Measurements from ENCODE around the gene KCNK3. TPM values are rescaled to one million over a fixed set of nuclear protein-coding genes. Genes with fewer than 3 reads are reported as not detected.

The KCNK3 gene
- total and polyA plus RNA-seq, 2 donors (not counting 1 experiment from before 2014, with no cell fraction given): under 0.01 TPM; not detected in 1

DNA sequence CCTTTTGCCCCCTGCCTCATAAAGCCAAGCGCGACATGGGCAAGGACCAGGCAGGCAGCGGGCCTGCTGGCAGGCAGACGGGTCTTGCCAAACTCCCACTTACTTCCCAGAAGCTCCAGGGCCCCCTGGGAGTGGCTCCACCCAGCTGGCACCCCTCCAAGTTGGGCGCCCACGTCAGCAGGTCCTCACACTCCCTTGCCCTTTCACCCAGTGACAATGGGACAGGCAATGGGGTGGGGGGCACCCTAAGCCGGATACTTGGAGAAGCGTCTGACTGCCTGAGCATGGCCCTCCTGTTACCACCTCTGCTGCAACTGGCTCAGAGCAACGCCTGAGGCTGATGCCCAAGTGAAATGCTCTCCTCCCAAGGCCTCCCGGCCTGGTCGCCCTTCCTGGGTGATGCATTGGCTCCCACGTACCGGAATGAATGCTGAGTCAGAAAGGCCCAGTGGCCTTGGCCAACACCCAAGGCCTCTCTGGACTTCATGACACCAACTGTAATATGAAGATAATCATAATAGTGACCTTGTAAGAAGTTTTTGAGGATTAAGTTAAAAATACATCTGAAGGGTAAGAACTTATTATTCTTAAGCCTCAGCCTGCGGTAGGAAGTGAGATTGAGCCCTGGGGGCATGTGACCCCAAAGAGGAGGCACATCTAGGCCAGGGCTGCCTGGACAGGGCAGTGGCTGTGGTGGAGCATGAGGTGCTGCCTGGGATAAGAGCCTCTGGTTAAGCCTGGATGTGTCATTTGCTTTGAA, 31.6 kb downstream of the KCNK3 start:
- Histone ChIP-seq H3K27ac (ENCODE audit: insufficient read depth, low read length) (peak overlapping the region; percentile 77), H3K4me2 (ENCODE audit: extremely low read depth, insufficient read depth, low read length) (peak overlapping the region; percentile 32), H3K9me3 (ENCODE audit: control insufficient read depth, insufficient read depth, low read depth, low read length) (no peaks in the 10 kb centered on the region), H3K36me3 (ENCODE audit: control insufficient read depth, insufficient read depth, low read length) (no peaks in the 10 kb centered on the region), H4K20me1 (ENCODE audit: control insufficient read depth, extremely low read depth, insufficient read depth, low read length) (no peaks in the 10 kb centered on the region), H3K9ac (ENCODE audit: insufficient read depth, low read length) (peak overlapping the region; percentile 5), H2AFZ (ENCODE audit: low read length) (peak overlapping the region; percentile 15), H3K4me1 (ENCODE audit: control insufficient read depth, extremely low read depth, insufficient read depth, low read length) (peaks cover 30% of the 10 kb centered on the region), H3K27me3 (ENCODE audit: control insufficient read depth, insufficient read depth, low read length) (no peaks in the 10 kb centered on the region), H3K4me3 (replicated peaks in 1 of 4; ENCODE audit: control extremely low read depth in 1 of 4, insufficient read depth in 1 of 4, low read depth in 3 of 4, low read length in 4 of 4) (no peak overlapping the region), H3K79me2 (ENCODE audit: control insufficient read depth, insufficient read depth, low read length) (no peaks in the 10 kb centered on the region)
- no peak for TF ChIP-seq EZH2 (IDR thresholded peaks at IDR 0.05; ENCODE audit: low read length, missing control alignments)
- TF ChIP-seq, protein P1, sequence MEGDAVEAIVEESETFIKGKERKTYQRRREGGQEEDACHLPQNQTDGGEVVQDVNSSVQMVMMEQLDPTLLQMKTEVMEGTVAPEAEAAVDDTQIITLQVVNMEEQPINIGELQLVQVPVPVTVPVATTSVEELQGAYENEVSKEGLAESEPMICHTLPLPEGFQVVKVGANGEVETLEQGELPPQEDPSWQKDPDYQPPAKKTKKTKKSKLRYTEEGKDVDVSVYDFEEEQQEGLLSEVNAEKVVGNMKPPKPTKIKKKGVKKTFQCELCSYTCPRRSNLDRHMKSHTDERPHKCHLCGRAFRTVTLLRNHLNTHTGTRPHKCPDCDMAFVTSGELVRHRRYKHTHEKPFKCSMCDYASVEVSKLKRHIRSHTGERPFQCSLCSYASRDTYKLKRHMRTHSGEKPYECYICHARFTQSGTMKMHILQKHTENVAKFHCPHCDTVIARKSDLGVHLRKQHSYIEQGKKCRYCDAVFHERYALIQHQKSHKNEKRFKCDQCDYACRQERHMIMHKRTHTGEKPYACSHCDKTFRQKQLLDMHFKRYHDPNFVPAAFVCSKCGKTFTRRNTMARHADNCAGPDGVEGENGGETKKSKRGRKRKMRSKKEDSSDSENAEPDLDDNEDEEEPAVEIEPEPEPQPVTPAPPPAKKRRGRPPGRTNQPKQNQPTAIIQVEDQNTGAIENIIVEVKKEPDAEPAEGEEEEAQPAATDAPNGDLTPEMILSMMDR (conservative IDR thresholded peaks at IDR 0.05 in 1 of 2, IDR thresholded peaks at IDR 0.05 in 1 of 2; ENCODE audit: low read depth in 1 of 2, low read length in 2 of 2): no peak
- DNase-seq (ENCODE audit: low read depth in 2 of 2): peak; percentile 83 to 94

- H3K27me3 ChIP-seq (ENCODE audit: control insufficient read depth, insufficient read depth, low read length): no peaks in the 10 kb centered on the region
- H3K9ac ChIP-seq (ENCODE audit: insufficient read depth, low read length): peak overlapping the region; percentile 5
- H3K36me3 ChIP-seq (ENCODE audit: control insufficient read depth, insufficient read depth, low read length): no peaks in the 10 kb centered on the region
- DNase-seq (ENCODE audit: low read depth in 2 of 2): no peak
- no peaks in the 10 kb centered on the region for H3K79me2 ChIP-seq (ENCODE audit: control insufficient read depth, insufficient read depth, low read length)
- H3K4me3 ChIP-seq (replicated peaks in 1 of 4; ENCODE audit: control extremely low read depth in 1 of 4, insufficient read depth in 1 of 4, low read depth in 3 of 4, low read length in 4 of 4): no peak overlapping the region
- peak overlapping the region; percentile 15 for H2AFZ ChIP-seq (ENCODE audit: low read length)
- H3K4me1 ChIP-seq (ENCODE audit: control insufficient read depth, extremely low read depth, insufficient read depth, low read length): peaks cover 30% of the 10 kb centered on the region
- H3K27ac ChIP-seq (ENCODE audit: insufficient read depth, low read length): peak overlapping the region; percentile 77
- H3K9me3 ChIP-seq (ENCODE audit: control insufficient read depth, insufficient read depth, low read depth, low read length): no peaks in the 10 kb centered on the region
- no peak overlapping the region for H3K4me2 ChIP-seq (ENCODE audit: extremely low read depth, insufficient read depth, low read length)
- H4K20me1 ChIP-seq (ENCODE audit: control insufficient read depth, extremely low read depth, insufficient read depth, low read length): no peaks in the 10 kb centered on the region
- TF ChIP-seq, protein P1 (conservative IDR thresholded peaks at IDR 0.05 in 1 of 2, IDR thresholded peaks at IDR 0.05 in 1 of 2; ENCODE audit: low read depth in 1 of 2, low read length in 2 of 2): no peak
- no peak for TF ChIP-seq EZH2 (IDR thresholded peaks at IDR 0.05; ENCODE audit: low read length, missing control alignments)
These were observed 32.4 kb downstream of the KCNK3 start for GRCh38 chr2:26724784-26725520.

- no peak for DNase-seq (ENCODE audit: low read depth in 2 of 2)
- Histone ChIP-seq H3K9me3 (ENCODE audit: control insufficient read depth, insufficient read depth, low read depth, low read length) (no peaks in the 10 kb centered on the region), H3K79me2 (ENCODE audit: control insufficient read depth, insufficient read depth, low read length) (no peaks in the 10 kb centered on the region), H4K20me1 (ENCODE audit: control insufficient read depth, extremely low read depth, insufficient read depth, low read length) (no peaks in the 10 kb centered on the region), H3K27me3 (ENCODE audit: control insufficient read depth, insufficient read depth, low read length) (no peaks in the 10 kb centered on the region), H3K4me2 (ENCODE audit: extremely low read depth, insufficient read depth, low read length) (no peak overlapping the region), H3K4me3 (replicated peaks in 1 of 4; ENCODE audit: control extremely low read depth in 1 of 4, insufficient read depth in 1 of 4, low read depth in 3 of 4, low read length in 4 of 4) (no peak overlapping the region), H3K27ac (ENCODE audit: insufficient read depth, low read length) (no peak overlapping the region), H2AFZ (ENCODE audit: low read length) (no peak overlapping the region), H3K4me1 (ENCODE audit: control insufficient read depth, extremely low read depth, insufficient read depth, low read length) (peaks cover 29% of the 10 kb centered on the region), H3K9ac (ENCODE audit: insufficient read depth, low read length) (no peak overlapping the region), H3K36me3 (ENCODE audit: control insufficient read depth, insufficient read depth, low read length) (no peaks in the 10 kb centered on the region)
- TF ChIP-seq, protein P1 (conservative IDR thresholded peaks at IDR 0.05 in 1 of 2, IDR thresholded peaks at IDR 0.05 in 1 of 2; ENCODE audit: low read depth in 1 of 2, low read length in 2 of 2): no peak
- no peak for TF ChIP-seq EZH2 (IDR thresholded peaks at IDR 0.05; ENCODE audit: low read length, missing control alignments)
These were observed 32.9 kb downstream of the KCNK3 start for GRCh38 chr2:26725521-26725820.
